22Rv1 (cell line): Measurements from ENCODE around the gene TENT5A.

ENCODE experiments used
- H3K27ac ChIP-seq: fragments of 450-650 bp; 2 replicates; pipeline ENCODE4 v1.5.1; 2017
- CTCF ChIP-seq: fragments of 450-650 bp; IDR thresholded peaks from 2 replicates; pipeline ENCODE4 v1.5.1; 2017; ENCODE audit warnings: mild to moderate bottlenecking
- ZFX ChIP-seq: fragments of 450-650 bp; IDR thresholded peaks from 2 replicates; pipeline ENCODE4 v1.6.1; 2017; ENCODE audit warnings: antibody characterized with exemption, borderline replicate concordance

Gene TENT5A

GRCh38 chr6:81756690-81757089, 4.2 kb upstream of the TENT5A start:
- no peak overlapping the region for H3K27ac ChIP-seq
- TF ChIP-seq CTCF (peak; percentile 23; the same call in 1 of the 2 replicates), ZFX (no peak)

- no peak overlapping the region for H3K27ac ChIP-seq
- TF ChIP-seq CTCF = no peak
- no peak for TF ChIP-seq ZFX
Measured at GRCh38 chr6:81755551-81755950, 3.1 kb upstream of the TENT5A start.

GRCh38 chr6:81754906-81755305, 2.4 kb upstream of the TENT5A start:
- H3K27ac ChIP-seq = no peak overlapping the region
- TF ChIP-seq CTCF = no peak
- no peak for TF ChIP-seq ZFX

DNA sequence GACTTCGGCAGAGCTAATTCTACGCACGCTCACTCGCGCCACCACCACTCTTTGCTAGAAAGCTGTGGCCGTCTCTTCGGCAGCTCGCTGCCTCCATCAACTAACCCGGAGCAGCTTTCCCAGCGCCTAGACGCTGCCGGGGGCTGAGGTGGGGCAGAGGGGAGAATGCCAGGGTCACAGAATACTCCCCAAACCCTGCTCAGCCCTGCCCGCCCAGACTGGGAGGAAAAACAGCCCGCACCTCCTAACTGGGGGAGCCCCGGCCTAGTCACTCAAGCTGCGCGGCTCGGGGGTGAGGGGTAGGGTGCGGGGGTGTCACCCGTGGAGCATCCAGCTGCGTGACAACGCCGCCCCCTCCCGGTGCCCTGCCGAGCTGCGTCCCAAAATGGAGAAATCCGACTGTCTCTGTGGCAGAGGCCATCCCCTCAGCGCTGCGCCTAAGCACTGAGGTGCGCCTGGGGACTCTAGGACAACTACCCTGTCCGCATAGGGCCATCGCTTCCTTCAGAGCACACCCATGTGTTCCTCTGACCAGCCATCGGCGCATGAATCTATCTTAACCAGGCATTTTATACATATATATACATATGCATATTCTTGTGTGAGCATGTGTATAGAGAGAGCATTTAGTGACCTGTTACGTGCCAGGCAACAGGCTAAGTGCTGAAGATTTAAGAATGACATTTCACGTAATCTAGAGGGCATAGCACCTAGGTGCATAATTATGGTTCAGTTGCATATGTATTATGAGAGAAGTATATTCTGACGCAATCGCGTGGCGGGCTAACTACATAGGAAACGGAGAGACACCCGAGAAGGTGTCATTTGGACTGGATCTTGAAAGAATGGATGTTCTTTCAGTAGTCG, 1.5 kb upstream of the TENT5A start:
- TF ChIP-seq ZFX (no peak), CTCF (peak; percentile 89)
- peak overlapping the region; percentile 95 for H3K27ac ChIP-seq

GRCh38 chr6:81752921-81753710, 635 bp upstream of the TENT5A start:
- H3K27ac ChIP-seq = peak overlapping the region; percentile 95
- TF ChIP-seq ZFX = no peak
- TF ChIP-seq CTCF = no peak

DNA sequence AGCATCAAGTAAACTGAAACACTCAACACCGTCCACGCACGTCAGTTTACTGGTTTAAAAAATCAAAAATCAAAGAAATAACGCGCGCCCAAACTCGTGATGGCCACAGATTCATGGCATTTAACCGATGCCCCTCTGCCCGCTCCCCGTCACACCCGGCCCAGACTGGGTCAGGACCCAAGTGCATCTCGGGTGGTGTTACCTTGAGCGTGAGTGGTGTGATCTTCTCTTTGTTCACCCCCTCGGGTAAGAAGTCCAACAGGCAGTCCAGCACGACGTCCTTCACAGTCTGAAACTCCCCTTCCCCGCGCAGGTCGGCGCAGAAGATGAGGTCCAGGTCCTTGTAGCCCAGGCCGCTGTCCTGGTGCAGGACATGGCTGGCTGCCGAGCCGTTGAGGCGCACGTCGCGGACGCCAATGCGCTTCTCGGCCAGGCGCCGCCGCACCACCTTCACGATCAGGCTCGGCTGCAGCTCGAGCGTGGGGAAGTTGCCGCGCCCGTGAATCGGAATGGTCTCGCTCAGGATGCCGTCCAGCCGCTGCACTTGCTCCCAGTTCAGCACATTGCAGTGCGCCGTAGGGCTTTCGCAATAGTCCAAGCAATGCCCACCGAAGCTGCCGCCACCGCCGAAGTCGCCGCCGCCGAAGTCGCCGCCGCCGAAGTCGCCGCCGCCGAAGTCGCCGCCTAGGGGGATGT, 945 bp downstream of the TENT5A start:
- TF ChIP-seq ZFX (no peak), CTCF (no peak)

More for the DNA sequence above, 945 bp downstream of the TENT5A start:
- peak overlapping the region; percentile 95 for H3K27ac ChIP-seq
